Fibroblast of villous mesenchyme (primary cell): ENCODE measurements around the gene SH3TC2. TPM values are rescaled to one million over a fixed set of nuclear protein-coding genes. Genes with fewer than 3 reads are reported as not detected.
A peak's percentile ranks its signal among the peaks of the same experiment; 100 is the strongest.

Experiments
- DNase-seq: peaks from one replicate; pipeline ENCODE4 v3.0.0-alpha.2; 2010; ENCODE audit warnings: low read depth
- H3K4me3 ChIP-seq: 2 replicates; pipeline ENCODE4 v1.5.1; 2011; ENCODE audit warnings: low read depth, mild to moderate bottlenecking, low read length
- total RNA-seq: library from RNA; depleted of rRNA; stranded (reverse); fragments of >200 nt; gene quantifications from 2 replicates; pipeline ENCODE4 v1.2.3, GENCODE V29; 2012
- TF ChIP-seq, protein P1 (sequence below): IDR thresholded peaks from 2 replicates; pipeline ENCODE4 v1.5.1; 2012; ENCODE audit warnings: low read depth, mild to moderate bottlenecking, low read length; ENCODE audit not compliant: insufficient read depth

SH3TC2 gene
- total RNA-seq, 1 donor = 13.4 TPM

DNA sequence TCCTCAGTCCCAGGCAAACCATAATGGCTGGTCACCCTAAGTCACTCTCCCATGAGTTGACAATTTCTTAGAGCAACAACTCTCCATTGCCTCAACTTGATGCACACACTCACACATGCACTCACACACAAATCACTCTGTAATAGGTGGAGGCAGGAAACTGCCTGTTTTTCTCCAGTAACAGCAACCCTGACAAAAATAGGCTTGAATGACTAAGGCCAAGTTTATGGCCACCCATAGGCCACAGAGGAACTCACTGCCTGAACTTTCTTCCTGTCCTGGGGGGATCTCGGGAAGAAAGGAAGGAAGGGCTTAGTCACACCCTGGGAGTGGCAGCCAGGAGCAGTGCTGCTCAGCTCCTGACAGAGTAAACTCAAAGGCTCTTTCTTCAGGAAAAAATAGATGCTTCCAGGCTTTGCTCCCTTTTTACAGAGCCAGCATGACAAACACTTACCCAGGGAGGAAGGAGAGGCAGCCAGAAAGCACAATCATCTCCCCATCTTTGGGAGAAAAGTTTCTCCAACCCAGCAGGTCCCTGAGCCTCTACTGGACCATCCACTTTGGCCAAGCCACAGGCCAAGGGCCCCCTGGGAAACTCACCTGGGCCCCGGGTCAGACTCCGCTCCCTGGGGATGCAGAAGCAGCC is 368 bp downstream of the SH3TC2 start:
- TF ChIP-seq, protein P1, sequence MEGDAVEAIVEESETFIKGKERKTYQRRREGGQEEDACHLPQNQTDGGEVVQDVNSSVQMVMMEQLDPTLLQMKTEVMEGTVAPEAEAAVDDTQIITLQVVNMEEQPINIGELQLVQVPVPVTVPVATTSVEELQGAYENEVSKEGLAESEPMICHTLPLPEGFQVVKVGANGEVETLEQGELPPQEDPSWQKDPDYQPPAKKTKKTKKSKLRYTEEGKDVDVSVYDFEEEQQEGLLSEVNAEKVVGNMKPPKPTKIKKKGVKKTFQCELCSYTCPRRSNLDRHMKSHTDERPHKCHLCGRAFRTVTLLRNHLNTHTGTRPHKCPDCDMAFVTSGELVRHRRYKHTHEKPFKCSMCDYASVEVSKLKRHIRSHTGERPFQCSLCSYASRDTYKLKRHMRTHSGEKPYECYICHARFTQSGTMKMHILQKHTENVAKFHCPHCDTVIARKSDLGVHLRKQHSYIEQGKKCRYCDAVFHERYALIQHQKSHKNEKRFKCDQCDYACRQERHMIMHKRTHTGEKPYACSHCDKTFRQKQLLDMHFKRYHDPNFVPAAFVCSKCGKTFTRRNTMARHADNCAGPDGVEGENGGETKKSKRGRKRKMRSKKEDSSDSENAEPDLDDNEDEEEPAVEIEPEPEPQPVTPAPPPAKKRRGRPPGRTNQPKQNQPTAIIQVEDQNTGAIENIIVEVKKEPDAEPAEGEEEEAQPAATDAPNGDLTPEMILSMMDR = no peak
- no peak overlapping the region for H3K4me3 ChIP-seq
- DNase-seq = peak; percentile 69

GRCh38 chr5:149061341-149061740 is 1.5 kb downstream of the SH3TC2 start:
- TF ChIP-seq, protein P1 = no peak
- no peak overlapping the region for H3K4me3 ChIP-seq
- peak; percentile 35 for DNase-seq

DNA sequence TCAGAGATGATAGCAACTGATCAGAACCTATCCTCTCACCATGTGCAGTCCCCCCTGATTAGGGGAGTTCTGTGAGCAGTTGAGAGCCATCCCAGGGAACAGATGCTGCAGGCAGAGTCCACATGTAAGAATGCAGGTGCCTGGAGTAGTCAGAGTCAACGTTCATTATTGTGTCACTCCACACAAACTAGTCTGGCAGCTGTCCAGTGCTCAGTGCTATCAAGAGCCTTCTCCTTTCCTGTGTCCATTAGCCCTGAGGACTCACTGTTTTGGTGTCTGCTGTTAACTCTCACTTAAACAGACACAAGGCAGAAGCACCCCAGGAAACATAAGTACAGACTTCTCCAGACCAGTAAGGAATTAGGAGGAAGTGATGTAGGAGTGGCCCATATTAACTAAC is 2.5 kb downstream of the SH3TC2 start:
- DNase-seq = peak; percentile 74
- no peak overlapping the region for H3K4me3 ChIP-seq
- TF ChIP-seq, protein P1 = no peak

DNA sequence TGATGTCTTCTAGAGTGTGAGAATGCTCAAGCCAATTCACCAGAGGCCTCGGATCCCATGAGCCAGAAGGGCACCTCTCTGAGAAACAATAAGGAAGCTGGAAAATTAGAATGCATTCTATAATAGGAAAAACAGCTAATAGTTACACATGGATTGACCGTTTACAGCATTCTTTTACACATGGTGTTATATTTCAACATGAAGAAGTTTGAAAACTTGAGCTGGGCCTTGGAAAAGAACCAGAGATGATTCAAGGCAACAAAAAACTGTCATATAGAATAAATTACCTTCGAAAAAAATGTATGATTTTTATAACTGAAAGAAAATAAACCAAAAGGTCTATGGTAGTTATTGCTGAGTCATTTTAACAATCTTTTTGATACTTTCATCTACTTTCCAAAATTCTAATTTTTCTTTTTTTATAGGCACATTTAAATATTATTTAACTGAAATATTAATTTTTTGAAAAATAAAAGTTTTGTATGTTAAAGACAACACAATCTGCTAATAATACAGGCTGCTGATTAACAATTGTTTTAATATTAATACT is 6.2 kb downstream of the SH3TC2 start:
- no peak for DNase-seq
- TF ChIP-seq, protein P1 = no peak
- H3K4me3 ChIP-seq = no peak overlapping the region

- TF ChIP-seq, protein P1 = no peak
- DNase-seq = peak; percentile 40
- H3K4me3 ChIP-seq = no peak overlapping the region
Observed at GRCh38 chr5:149054416-149054815, 8.4 kb downstream of the SH3TC2 start.

DNA sequence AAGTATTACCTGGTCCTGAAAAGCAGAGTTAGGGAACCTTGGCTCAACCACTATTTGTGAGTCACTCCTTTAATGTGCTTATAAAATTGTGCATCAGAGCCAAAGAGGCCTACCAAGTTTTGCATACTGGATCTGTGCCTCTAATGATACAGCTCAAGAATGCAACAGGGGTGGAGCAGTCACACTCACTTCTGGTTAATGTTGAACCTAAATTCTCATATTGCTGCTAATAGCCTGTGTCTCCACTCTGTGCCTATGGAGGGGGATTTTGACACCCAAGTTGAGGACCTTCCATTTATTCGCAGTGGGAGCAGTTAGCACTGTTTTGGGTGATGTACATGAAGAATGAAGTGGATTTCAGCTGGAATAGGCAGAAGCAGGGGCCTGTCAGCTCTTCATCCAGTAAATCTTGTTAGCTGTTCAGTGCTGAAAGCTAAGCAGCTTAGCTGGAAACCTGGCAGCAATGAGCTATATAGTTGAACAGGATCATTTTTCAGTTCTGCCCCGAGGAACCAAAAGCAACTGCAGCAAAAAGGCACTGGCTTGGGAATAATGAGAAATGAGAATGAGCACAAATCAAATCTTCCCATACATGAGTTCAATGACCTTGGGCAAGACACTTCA is 9.7 kb downstream of the SH3TC2 start:
- H3K4me3 ChIP-seq = no peak overlapping the region
- TF ChIP-seq, protein P1 = no peak
- no peak for DNase-seq

DNA sequence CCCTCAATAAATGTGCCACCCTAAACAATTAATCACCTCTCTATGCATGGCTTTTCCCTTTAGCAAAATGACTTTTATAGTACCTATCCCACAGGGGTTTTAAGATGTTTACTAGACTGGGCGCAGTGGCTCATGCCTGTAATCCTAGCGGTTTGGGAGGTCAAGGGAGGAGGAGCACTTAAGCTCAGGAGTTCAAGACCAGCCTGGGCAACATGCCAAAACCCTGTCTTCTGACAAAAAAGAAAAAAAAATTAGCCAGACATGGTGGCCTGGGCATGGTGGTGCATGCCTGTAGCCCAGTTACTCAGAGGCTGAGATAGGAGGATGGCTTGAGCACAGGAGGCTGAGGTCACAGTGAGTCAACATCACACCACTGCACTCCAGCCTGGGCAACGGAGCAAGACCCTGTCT is 13.5 kb downstream of the SH3TC2 start:
- TF ChIP-seq, protein P1 = no peak
- DNase-seq = peak; percentile 89
- H3K4me3 ChIP-seq = no peak overlapping the region
